Eye (tissue), 1 donor: ENCODE data around the gene RPRML.
"Not testable (repeated sequence)": the region's sequence is repeated elsewhere in the genome, so short reads cannot be mapped to it uniquely, and the experiment has no call there.

ENCODE experiments used
- DNase-seq: peaks from one replicate; pipeline ENCODE4 v3.0.0-alpha.2; 2015

Gene RPRML

DNA sequence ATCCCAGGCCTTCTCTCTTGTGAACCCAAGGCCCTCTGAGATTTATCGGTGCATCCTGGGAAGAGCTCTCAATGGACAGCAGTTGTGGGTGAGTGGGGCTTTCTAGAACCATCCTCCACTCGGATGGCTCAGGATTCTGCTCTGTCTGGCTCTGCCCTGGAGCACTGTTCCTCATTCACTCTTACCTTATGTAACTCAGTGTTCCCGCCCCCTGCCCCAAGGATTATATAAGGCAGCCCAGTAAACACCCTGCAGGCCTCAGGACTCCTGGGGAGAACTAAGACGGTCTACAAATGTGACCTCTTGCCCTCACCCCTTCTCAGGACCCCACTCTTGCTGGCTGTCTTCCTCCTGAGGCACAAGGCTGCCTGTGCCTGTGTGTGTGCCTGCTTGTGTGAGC is 3.8 kb downstream of the RPRML start:
- DNase-seq = no peak

DNA sequence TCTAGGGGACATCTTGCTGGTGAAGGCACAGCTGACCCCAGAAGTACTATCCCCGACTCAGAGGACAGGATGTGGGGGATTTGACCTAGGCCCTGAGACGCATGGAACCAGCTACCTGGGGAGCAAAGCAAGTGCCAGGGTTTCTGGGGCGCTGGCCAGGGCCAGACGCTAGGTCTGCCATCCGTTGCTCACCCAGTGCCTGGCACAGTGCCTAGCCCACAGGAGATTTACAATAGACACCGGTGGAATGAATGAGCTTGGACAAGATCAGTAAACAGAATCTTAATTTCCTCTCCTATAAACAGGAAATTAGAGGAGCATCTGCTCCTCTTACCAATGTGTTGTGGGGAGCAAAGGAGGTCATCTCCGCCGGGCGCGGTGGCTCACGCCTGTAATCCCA is 5.0 kb downstream of the RPRML start:
- DNase-seq = no peak

DNA sequence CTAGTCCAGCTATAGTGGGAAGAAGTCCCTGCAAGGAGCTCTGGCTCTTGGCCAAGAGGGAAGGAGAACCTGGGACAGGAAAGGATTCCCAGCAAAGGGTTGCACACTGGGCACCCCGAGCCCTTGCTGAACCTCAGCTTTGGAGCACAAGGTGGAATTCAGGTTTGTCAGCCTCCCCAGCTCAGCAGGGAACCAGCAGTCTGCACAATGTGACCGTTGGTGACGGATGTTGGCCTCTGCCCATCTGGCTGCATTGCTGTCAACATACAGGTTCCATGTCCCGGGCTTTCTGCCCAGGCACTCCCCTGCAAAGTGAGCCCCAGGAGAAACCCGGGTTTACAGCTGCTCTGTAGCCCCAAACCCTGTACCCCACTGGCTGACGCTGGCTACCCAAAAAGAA is 6.7 kb downstream of the RPRML start:
- DNase-seq = no peak

DNA sequence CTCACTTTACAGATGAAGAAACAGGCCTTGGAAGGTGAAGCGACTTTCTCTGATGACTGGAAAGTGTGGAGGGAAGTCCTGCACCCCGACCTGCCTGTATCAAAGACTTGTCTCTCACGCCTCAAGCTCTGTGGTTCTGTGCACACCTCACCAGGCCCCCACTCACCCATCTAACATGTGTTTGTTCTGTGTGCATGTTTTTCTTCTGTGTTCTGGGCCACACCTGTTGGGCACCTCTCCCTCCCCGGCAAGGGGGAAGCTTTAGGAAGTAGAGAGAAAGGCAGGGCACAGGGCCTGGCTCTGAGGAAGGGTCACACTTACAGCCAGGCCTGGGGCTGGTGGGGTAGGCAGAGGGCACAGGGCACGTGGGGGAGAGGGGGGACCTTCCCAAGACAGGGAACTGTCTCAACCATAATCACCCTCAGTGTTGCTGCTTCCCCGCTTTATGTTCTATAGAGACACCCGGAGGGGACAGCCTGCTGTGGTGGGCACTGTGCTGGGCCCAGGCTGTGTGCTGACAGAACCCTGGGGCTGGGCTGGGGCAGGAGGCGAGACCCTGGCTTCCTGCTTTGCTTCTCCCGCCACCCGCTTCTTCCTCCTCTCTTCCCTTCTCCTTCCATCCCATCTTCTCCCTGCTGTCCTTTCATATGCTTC is 7.3 kb downstream of the RPRML start:
- no peak for DNase-seq

DNA sequence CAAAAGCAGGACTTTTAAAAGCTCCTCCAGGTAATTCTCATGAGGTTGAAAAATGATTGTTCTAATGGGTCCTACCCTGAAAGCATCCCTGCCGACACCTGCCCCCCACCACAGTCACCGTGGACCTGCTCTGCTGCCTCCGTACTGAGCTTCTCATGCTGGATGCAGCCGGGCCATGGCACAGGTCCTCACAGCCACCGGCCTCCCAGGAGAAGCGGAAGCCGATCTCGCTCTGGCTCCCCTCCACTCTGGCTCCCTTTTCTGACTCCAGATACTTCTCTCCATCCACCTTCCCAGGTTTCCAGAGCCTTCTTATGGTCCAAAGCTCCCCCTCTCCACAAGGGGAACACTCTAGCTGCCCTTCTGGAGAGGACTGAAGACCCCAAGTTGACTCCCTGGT is 10.2 kb downstream of the RPRML start:
- no peak for DNase-seq

DNA sequence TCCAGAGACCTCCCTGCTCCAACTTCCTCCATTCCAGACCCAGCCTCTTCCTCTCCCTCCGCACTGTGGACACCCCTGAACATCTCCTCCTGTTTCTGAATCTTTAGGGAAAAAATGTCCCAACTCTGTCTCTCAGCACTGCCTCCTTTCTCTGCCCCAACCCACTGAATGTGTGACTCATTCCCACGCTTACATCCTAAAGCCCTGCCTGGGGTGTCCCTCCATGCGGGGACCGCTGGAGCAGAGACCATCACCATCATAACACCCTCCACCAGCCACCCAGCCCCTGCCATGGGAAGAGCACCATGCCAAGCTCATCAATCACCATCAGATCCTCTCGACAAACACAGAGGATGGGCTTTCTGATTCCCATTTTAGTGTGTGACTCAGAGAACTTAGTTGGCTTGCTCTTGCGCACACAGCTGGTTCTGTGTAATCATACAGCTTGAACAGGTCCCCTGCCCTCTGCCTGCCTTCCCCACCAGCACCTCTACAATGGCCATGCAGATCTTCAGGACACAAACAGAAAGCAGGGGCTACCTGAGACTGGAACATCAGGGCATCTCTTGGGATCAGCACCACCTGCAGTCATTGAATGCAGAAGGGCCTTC is 10.7 kb downstream of the RPRML start:
- no peak for DNase-seq

DNA sequence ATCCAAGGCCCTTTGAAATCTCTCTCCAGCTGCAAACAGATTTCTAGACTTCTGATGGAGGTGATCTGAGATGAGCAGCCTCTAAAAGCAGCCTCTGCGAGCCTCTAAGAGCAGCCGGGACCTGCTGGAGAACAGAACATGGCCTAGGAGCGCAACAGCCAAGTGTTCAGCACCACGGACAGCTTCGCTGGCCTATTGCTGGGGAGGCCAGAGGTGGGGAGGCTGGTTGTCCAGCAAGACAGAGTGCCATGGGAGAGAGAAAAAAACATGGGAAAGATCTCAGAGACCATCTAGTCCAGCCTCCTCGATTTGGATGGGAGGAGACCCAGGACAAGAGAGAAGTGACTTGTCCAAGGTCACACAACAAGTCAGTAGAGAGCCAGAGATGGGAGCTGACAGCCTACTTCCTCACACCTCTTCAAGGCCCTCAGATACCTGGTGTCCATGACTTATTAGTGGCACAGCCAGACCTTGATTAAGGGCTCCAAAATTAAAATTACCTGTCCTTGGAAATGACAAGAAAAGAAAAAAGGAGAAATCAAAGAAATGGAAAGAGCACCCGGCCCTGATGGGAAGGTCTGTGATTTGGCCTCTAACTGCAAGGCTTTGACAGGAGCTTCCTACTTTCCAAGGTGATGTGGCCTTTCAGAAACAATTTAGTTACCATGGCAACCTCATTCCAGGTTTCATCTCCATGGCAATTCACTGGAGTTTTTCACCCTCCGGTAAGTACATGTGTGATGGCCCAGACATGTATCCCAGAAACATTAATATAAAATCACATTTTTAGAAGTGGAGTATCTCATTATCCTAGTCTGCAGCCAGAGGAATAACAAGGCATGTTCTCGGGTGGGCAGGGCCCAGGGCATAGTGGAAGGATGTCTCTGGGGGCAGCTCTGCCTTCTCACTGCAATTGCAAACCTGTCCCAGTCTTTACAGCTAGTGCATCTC is 14.5 kb downstream of the RPRML start:
- no peak for DNase-seq

DNA sequence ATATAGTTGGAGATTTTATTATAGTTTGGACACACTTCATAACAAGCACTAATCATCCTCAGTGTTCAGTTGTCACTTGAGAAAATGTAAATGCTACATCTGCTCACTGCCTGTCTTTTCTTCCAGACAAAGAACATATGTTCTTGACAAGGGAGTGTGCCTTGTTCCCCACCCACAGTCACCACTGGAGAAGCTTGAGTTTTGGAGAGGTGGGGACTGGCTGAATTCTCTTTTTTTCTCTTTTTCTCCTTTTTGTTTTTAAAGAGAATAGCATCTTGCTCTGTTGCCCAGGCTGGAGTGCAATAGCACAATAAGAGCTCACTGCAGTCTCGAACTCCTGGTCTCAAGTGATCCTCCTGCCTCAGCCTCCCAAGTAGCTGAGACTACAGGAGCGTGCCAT is 15.5 kb downstream of the RPRML start:
- no peak for DNase-seq

DNA sequence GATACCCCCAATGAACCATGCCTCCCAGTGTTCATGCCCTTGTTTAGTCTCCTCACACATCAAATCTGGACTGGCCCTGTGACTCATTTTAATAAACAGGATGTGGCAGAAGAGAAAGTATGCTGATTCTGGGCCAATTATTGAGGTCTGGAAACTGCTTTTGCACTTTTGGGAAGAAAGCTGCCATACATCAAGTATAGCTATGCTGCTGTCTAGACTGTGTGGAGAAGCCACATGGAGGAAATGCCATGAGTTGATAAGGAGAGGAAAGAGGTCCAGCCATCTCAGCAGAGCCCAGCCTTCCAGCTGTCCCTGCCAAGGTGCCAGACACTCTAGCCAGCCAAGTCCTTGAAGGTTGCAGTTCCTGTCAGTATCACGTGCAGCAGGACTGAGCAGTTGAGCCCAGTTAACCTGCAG is 16.7 kb downstream of the RPRML start:
- no peak for DNase-seq

DNA sequence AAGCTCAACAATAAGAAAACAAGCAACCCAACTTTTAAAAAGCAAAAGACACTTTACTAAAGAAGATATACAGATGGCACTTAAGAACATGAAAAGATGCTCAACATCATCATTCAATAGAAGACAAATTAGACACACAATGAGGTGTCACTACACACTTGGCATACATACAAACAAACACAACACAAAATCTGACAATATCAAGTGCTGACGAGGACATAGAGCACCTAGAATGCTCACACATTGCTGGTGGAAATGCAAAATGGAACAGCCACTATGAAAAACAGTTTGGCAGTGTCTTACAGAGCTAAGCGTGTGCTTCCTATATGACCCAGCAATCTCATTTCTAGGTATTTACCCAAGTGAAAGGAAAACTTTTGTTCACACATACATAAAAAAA is 18.9 kb downstream of the RPRML start:
- no peak for DNase-seq

DNA sequence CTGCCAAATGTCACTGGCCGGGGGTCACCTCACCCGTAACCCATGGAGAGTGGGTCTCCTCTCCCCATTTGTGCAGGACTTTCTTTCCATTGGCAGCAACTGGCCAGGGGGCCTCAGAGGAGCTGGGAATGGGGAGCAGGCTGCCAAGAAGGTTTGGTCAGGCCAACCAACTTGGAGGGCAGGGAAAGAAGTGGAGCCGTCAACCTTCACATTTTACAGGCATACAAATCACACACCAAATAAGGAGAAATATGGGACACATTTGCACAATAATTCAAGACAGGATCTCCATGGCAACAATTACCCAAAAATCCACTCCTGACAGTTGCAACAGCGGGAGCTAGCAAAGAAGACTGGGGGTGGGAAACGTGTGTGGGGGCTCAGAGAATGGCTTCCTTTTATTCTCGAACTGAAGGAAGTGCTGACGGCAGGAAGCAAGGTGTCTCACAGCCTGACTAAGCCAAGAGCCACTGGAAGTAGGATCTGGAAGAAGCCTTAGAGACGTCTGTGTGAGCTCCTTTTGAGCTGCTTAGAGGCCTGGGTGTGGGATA is 20.9 kb downstream of the RPRML start:
- no peak for DNase-seq

DNA sequence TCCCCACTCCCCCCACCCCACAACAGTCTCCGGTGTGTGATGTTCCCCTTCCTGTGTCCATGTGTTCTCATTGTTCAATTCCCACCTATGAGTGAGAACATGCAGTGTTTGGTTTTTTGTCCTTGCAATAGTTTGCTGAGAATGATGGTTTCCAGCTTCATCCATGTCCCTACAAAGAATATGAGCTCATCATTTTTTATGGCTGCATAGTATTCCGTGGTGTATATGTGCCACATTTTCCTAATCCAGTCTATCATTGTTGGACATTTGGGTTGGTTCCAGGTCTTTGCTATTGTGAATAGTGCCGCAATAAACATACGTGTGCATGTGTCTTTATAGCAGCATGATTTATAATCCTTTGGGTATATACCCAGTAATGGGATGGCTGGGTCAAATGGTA is 25.9 kb downstream of the RPRML start:
- DNase-seq = not testable (repeated sequence)

DNA sequence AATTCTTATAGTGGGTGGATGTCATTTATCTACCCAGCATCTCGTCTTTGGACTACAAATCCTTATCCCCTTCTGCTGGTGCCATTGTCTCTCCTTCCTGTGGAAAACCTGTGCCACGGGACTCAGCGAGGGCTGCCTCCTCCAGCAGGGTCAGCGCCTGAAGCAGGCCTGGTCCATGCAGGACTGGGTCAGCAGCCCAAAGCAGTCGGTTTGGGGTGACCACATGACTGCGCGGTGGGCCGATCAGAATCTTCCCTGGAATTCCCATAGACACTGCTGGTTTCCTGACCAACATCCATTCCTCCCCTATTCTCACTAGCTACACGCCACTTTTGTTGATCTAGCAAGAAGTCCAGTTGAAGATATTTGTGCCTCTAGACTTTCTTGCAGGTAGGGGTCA is 26.9 kb downstream of the RPRML start:
- DNase-seq = no peak

DNA sequence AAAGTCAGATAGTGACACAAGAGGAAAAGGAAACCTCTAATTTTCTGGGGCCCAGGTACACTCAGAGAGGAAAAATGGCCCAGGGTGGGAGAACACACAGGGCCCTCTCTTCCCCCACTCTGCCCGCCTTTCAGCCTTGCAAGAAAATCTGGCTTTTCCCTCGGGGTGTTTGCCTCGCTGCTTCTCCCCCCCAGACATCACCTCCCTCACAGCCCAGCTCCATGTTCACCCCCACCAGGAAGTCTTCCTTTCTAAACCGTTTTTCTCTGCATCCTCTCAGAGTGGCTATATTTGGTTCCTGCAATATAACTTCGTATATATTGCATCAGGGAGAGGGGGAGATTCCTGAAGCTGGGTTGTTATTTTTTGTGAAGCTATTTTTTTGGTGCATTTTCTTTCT is 27.3 kb downstream of the RPRML start:
- DNase-seq = no peak

DNA sequence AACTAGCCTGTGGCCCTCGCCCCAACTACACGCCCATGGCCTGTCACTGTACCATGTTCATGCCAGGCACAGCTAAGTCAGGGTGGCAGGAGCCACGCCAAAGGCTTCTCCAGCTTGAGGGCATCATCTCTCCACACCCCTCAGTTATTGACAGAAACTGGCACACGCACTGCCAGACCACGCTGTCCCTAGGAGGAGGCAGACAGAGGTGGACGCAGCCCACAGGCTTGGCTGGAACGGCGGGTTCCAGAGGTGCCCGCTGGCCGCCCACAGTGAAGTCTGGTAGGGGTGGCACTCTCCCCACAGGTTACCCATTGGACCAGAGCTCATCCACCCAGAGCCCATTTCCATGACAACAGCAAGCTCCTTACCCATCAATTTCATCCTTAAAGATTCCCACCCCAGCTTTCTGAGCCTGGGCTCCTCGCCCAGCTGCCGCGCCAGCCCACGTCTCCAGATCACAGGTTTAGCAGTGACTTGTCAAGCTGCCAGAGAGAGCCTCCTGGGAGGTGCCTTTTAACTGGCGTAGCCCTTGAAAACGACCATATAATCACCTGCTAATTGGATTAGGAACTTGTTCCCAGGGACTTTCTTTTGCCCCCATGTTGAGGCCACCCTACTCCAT is 27.9 kb downstream of the RPRML start:
- DNase-seq = peak; percentile 53

DNA sequence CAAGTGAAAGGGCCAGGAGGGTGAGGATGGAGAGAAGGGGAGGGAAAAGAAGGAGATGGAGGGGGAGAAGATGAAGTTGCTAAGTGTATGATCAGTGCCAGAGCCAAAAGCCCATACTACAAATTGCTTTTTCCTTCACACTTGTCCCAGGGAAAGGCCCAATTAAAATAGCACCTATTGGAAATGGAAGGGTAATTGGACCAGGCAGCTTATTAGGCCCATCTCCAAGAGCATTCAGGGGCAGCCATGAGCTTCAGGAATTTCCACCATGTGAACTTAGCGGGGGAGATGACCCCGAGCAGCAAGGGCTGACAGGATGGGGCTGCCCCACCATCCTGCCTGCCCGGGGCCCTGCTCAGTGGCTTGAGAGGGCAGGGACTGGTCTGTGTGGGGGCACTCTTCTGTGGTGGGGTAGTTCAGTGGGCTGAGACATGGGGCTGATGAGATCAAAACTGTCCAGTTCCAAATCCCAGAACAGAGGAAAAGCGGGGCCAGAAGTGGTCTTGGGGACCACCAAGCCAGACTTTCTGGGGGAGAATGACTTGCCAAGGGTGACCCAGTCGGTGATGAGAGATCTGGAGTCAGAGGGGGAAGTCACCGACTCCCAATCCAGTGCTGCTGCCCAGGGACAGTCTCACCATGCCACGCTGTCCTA is 28.6 kb downstream of the RPRML start:
- peak; percentile 52 for DNase-seq

DNA sequence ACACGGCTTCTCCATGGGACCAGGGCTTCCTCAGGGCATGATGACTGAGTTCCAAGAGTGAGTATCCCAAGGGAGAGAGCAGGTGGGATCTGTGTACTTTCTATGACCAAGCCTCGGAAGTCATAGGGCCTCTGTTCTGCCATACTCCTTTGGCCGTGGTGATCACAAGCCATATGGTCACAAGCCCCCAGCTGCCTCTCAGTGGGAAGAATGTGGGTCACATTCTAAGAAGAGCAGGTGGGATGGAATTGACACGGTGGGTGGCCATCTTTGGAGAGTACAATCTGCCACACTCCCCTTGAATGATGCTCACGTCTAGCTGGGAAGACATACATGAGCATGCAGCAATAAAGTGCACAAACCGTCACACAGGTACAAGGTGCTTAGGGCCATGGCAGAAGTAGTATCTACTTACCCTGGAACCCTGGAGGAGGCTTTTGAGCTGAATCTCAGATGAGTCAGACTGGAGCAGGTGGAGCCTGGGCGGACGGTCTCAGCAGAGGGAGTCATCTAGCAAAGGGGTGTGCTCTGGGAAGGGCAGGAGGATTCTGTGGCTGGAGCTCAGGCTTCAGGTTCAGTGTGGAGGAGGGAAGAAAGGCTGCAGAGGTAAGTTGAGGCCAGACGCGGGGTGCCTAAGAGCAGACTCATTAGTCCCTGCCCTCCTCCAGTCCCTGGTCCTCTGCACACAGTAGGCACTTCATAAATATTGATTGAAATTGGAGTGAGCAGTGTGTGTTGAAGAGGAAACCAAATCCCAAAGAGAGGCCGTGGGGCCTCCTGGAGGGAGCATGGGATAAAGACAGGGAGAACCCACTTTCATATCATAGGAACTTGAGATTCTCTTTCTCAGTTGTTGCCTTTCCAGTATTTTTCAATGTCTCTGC is 29.5 kb downstream of the RPRML start:
- DNase-seq = peak; percentile 36

DNA sequence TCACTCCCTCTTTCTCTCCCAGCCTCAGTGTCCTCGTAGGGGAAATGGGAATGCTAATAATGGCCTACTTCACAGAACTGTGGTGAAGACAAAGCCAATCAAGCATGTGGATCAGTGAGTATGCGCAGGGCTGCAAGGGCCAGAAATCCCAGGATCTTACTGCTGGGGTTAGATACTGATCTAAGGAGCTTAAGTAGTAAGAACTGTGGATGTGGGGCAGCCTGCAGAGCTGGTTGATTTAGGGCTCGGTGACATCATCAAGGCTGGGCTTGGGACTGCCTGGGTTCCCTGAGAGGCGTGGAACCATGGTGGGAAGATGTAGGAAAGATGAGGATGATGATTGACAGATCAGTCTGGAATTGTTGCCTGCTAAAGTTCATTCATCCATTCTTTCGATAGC is 30.5 kb downstream of the RPRML start:
- no peak for DNase-seq

DNA sequence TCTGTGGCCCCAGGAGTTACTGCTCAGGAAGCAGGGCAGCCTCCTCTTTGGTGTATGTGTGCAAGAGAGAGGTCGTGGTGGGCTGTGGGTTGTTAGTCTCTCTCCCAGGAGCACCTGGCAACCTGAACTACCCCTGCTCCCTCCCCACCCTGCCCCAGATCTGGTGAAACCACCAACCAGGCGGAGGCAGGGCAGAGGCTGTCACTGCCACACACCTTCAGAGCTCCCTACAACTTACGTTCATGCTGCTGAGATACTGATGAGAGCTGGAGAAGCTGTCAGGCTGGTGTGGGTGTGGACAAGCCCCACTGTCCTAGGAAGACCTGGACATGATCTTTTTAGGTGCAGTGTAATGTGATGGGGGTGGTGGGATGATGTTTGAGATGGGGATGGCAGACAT is 31.8 kb downstream of the RPRML start:
- no peak for DNase-seq

DNA sequence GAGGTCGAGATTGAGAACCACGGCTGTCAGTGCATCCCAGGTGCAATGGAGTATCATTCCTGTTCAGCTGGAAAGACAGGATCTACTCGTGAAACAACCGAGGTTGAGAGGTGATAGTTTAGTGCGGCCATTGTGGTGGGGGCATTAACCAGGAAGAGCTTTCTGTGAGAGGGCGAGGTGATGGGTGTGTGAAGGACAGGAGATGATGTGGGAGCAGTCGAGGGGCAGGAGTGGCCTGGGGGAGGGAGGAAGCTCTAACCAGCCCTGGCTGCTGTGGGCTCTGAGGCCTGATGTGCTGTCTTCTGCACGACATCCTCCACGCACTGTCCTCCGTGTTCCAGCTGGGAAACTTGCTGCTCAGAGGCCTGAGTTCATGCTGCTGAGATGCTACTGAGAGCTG is 34.1 kb downstream of the RPRML start:
- DNase-seq = no peak
